Nephron progenitor cell (in vitro differentiated cells): ENCODE data around the gene CARD18.

Experiments used
- DNase-seq: peaks from one replicate; pipeline ENCODE4 v3.0.0; 2021
- H3K27ac Mint-ChIP-seq: 2 replicates; pipeline ENCODE4 v1.8.0; 2021; ENCODE audit warnings: mild to moderate bottlenecking, moderate library complexity, mixed read lengths
- H3K27me3 Mint-ChIP-seq: 2 replicates; pipeline ENCODE4 v1.8.0; 2021; ENCODE audit warnings: mild to moderate bottlenecking, low read depth, mixed read lengths; ENCODE audit not compliant: poor library complexity
- H3K36me3 Mint-ChIP-seq: 2 replicates; pipeline ENCODE4 v1.8.0; 2021; ENCODE audit warnings: low read depth, mixed read lengths
- H3K4me1 Mint-ChIP-seq: 2 replicates; pipeline ENCODE4 v1.8.0; 2021; ENCODE audit warnings: mixed read lengths
- H3K4me3 Mint-ChIP-seq: 2 replicates; pipeline ENCODE4 v1.8.0; 2021; ENCODE audit warnings: mild to moderate bottlenecking, moderate library complexity, mixed read lengths
- H3K9me3 Mint-ChIP-seq: 2 replicates; pipeline ENCODE4 v1.8.0; 2021; ENCODE audit warnings: mild to moderate bottlenecking, moderate library complexity, mixed read lengths
- CTCF ChIP-seq: fragments of 200-600 bp; sonication (generic); IDR thresholded peaks from 2 replicates; pipeline ENCODE4 v1.5.0; 2021; ENCODE audit warnings: antibody characterized with exemption

Gene CARD18

GRCh38 chr11:105132716-105133511, 6.7 kb downstream of the CARD18 start:
- no peak for DNase-seq

DNA sequence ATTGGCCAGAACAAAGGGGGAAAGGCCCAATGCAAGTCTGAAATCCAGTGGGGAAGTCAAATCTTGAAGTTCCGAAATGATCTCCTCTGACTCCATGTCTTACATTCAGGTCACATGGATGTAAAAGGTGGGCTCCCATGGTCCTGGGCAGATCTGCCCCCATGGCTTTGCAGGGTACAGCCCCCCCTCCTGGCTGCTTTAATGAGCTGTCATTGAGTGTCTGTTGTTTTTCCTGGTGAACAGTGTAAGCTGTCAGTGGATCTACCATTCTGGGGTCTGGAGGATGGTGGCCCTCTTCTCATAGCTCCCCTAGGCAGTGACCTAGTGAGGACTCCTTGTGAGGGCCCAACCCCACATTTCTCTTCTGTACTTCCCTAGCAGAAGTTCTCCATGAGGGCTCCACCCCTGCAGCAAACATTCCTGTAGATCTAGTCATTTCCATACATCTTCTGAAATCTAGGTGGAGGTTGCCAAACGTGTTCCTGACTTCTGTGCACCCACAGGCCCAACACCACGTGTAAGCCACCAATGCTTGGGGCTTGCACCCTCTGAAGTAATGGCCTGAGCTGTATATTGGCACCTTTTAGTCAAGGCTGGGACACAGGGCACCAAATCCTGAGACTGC, 9.3 kb downstream of the CARD18 start:
- Mint-ChIP-seq H3K27ac (no peak overlapping the region), H3K27me3 (peaks cover 8% of the 10 kb centered on the region), H3K4me3 (no peak overlapping the region), H3K36me3 (no peaks in the 10 kb centered on the region), H3K9me3 (peaks cover 9% of the 10 kb centered on the region), H3K4me1 (peaks cover 3% of the 10 kb centered on the region)
- DNase-seq, result no peak
- TF ChIP-seq CTCF, result no peak

More at GRCh38 chr11:105132716-105133511, 6.7 kb downstream of the CARD18 start:
- Mint-ChIP-seq H3K9me3 (peaks cover 20% of the 10 kb centered on the region), H3K4me3 (no peak overlapping the region), H3K27ac (no peak overlapping the region), H3K27me3 (peaks cover 12% of the 10 kb centered on the region), H3K36me3 (no peaks in the 10 kb centered on the region), H3K4me1 (peaks cover 9% of the 10 kb centered on the region)
- no peak for TF ChIP-seq CTCF

- peaks cover 3% of the 10 kb centered on the region for H3K27me3 Mint-ChIP-seq
- no peak for DNase-seq
- no peak overlapping the region for H3K4me3 Mint-ChIP-seq
- H3K9me3 Mint-ChIP-seq, result no peaks in the 10 kb centered on the region
- H3K36me3 Mint-ChIP-seq, result no peaks in the 10 kb centered on the region
- no peak overlapping the region for H3K27ac Mint-ChIP-seq
- TF ChIP-seq CTCF, result no peak
- no peaks in the 10 kb centered on the region for H3K4me1 Mint-ChIP-seq
These were observed 14.8 kb downstream of the CARD18 start for GRCh38 chr11:105124756-105125155.

DNA sequence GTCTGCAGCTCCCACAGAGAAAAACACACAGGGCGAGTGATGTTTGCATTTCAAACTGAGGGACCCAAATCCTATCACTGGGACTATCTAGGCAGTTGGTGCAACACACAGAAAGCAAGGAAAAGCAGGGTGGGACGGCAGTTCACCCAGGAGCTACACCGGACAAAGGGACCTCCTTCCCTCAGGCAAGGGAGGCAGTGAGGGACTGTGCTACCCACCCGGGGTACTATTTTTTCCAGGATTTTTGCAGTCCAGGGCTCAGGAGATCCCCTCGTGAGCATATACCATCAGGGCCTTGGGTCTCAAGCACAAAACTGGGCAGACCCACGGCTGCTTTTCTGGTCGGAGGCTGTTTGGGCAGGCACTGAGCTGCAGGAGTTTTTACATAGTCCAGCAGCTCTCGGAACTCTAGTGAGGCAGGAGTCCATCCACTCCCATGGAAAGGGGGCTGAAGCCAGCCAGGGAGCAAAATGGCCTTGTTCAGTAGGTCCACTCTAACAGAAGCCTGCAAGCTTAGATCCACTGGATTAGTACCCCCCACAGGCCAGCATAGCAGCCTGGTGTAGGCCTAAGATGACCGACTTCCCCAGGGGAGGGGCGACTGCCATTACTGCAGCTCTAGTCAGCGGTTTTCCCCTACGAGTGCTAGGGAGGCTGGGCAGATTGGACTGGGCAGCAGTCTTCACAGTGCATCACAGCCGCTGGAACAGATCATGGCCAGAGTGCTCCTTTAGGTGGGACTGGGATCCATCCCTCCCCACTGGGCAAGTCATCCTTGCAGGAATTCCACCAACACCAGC, 28.2 kb downstream of the CARD18 start:
- H3K36me3 Mint-ChIP-seq, result no peaks in the 10 kb centered on the region
- no peak overlapping the region for H3K27ac Mint-ChIP-seq
- TF ChIP-seq CTCF, result no peak
- peaks cover 16% of the 10 kb centered on the region for H3K27me3 Mint-ChIP-seq
- H3K9me3 Mint-ChIP-seq, result no peaks in the 10 kb centered on the region
- no peak overlapping the region for H3K4me3 Mint-ChIP-seq
- H3K4me1 Mint-ChIP-seq, result peaks cover 19% of the 10 kb centered on the region
- DNase-seq, result no peak

DNA sequence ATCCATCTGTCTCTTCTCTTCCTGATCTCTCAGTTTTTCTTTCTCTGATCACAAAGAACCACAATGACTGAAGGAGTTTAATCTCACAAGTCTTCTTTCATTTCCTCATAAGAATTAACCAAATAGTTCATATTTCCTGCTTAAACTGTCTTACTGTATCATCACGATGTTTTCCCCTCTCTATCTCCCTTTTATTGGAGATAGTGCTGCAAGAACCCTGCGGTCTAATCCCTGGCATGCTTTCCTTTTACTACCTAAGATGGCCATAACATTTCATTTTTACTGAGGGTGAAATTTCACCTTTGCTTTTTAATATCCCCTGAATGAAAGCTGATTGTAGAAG, 28.9 kb downstream of the CARD18 start:
- no peak for DNase-seq
- H3K4me1 Mint-ChIP-seq, result peaks cover 19% of the 10 kb centered on the region
- H3K27ac Mint-ChIP-seq, result no peak overlapping the region
- H3K36me3 Mint-ChIP-seq, result no peaks in the 10 kb centered on the region
- no peak overlapping the region for H3K4me3 Mint-ChIP-seq
- H3K9me3 Mint-ChIP-seq, result no peaks in the 10 kb centered on the region
- peaks cover 16% of the 10 kb centered on the region for H3K27me3 Mint-ChIP-seq
- no peak for TF ChIP-seq CTCF
